ENCODE results near the gene GRN.

GRCh38 chr17:44343510-44344209, 1.4 kb upstream of the GRN start:
- no peak for TF ChIP-seq CTCF (IDR thresholded peaks at IDR 0.05)
- no peak for TF ChIP-seq POLR2A (IDR thresholded peaks at IDR 0.05)
